A549 (cell line): ENCODE measurements around the gene PPP2R3B. TPM values are rescaled to one million over a fixed set of nuclear protein-coding genes. Genes with fewer than 3 reads are reported as not detected.

Experiments
- ATAC-seq, 2 experiments: fragments of 200-7000 bp in 1 of 2; fragments of >200 bp in 1 of 2; cut with Nextera tagmentation in 1 of 2; cut with Tn5 transposase in 1 of 2; 3 replicates each; pipeline versions ENCODE4 v1.8.0 to v1.9.1; 2018 to 2020; ENCODE audit warnings: mild to moderate bottlenecking in 1 of 2, moderate library complexity in 1 of 2
- CTCF ChIA-PET: fragments of 300-600 bp; sonication (Branson Sonifier 250); formaldehyde crosslinking; extraction: SDS; loops from one replicate; lab custom pipeline; 2021; ENCODE audit warnings: antibody characterized with exemption, inconsistent platforms; lab: Yijun Ruan, JAX
- POLR2A ChIA-PET: fragments of 350-600 bp; formaldehyde crosslinking; extraction: SDS; loops from one replicate; lab custom pipeline; 2021; ENCODE audit warnings: antibody characterized with exemption, inconsistent platforms; lab: Yijun Ruan, JAX
- DNase-seq, 2 experiments: peaks; one replicate each; pipeline versions ENCODE4 v3.0.0 to v3.0.0-alpha.2; 2011 to 2016; ENCODE audit warnings: low read depth in 1 of 2, low spot score in 1 of 2
- FAIRE-seq: peaks from 2 replicates; lab custom pipeline; 2011; peaks lifted over from hg19 to GRCh38; lab: Jason Lieb, UNC
- H3K27ac ChIP-seq, 2 experiments: fragments of >200 bp; sonication (Bioruptor Twin); formaldehyde crosslinking; 3 replicates each; pipeline ENCODE4 v1.5.1; 2016 to 2017
- H3K4me1 ChIP-seq: fragments of >200 bp; sonication (Bioruptor Twin); formaldehyde crosslinking; 3 replicates; pipeline ENCODE4 v1.6.1; 2016
- H3K4me2 ChIP-seq: fragments of >200 bp; sonication (Bioruptor Twin); formaldehyde crosslinking; 3 replicates; pipeline ENCODE4 v1.6.1; 2016
- H3K4me3 ChIP-seq: fragments of >200 bp; sonication (Bioruptor Twin); formaldehyde crosslinking; 3 replicates; pipeline ENCODE4 v1.5.1; 2016
- H3K9me3 ChIP-seq: fragments of >200 bp; sonication (Bioruptor Twin); formaldehyde crosslinking; 3 replicates; pipeline ENCODE4 v1.6.1; 2016
- CBX2 ChIP-seq: fragments of 200-600 bp; sonication (generic); IDR thresholded peaks from 2 replicates; pipeline ENCODE4 v1.6.1; 2016; ENCODE audit warnings: low read depth, mild to moderate bottlenecking, borderline replicate concordance
- CHD2 ChIP-seq: fragments of 150-350 bp; IDR thresholded peaks from 2 replicates; pipeline ENCODE4 v1.6.1; 2014; ENCODE audit warnings: low read length; ENCODE audit not compliant: partially characterized antibody
- E2F6 ChIP-seq: IDR thresholded peaks from 2 replicates; pipeline ENCODE4 v1.6.1; 2012; ENCODE audit warnings: low read depth, borderline replicate concordance
- FOSB ChIP-seq: fragments of 250-450 bp; sonication (Bioruptor Pico); IDR thresholded peaks from 2 replicates; pipeline ENCODE4 v1.5.0; 2020; ENCODE audit warnings: mild to moderate bottlenecking, moderate library complexity
- FOSL2 ChIP-seq, 2 experiments: fragments of 450-650 bp in 1 of 2; fragments of >200 bp in 1 of 2; sonication (Bioruptor Twin) in 1 of 2; formaldehyde crosslinking; IDR thresholded peaks; 2 replicates each; pipeline versions ENCODE4 v1.5.0 to v1.6.1; 2016 to 2020; ENCODE audit warnings: mild to moderate bottlenecking in 1 of 2, moderate library complexity in 1 of 2
- GATA3 ChIP-seq: IDR thresholded peaks from 2 replicates; pipeline ENCODE4 v1.6.1; 2012; ENCODE audit warnings: borderline replicate concordance
- HDAC2 ChIP-seq: fragments of 200-600 bp; sonication (generic); IDR thresholded peaks from 2 replicates; pipeline ENCODE4 v1.6.1; 2016
- HEYL ChIP-seq: fragments of 250-450 bp; sonication (Bioruptor Pico); IDR thresholded peaks from 2 replicates; pipeline ENCODE4 v1.8.0; 2021; ENCODE audit warnings: mild to moderate bottlenecking, moderate library complexity
- KDM1A ChIP-seq: fragments of 200-600 bp; sonication (generic); IDR thresholded peaks from 2 replicates; pipeline ENCODE4 v1.6.1; 2016; ENCODE audit warnings: low read depth, mild to moderate bottlenecking
- KDM5A ChIP-seq: fragments of 200-600 bp; sonication (generic); IDR thresholded peaks from 2 replicates; pipeline ENCODE4 v1.6.1; 2016; ENCODE audit warnings: antibody characterized with exemption, mild to moderate bottlenecking
- MAX ChIP-seq: IDR thresholded peaks from 2 replicates; pipeline ENCODE4 v1.6.1; 2012
- NFE2L2 ChIP-seq: fragments of 150-350 bp; conservative IDR thresholded peaks from 2 replicates; pipeline ENCODE4 v1.6.1; 2014; ENCODE audit warnings: low read length
- PHF8 ChIP-seq: fragments of 200-600 bp; sonication (generic); IDR thresholded peaks from 2 replicates; pipeline ENCODE4 v1.6.1; 2016; ENCODE audit warnings: low read depth, mild to moderate bottlenecking, antibody characterized with exemption, moderate library complexity, borderline replicate concordance
- SMC3 ChIP-seq: fragments of >200 bp; sonication (Bioruptor Twin); formaldehyde crosslinking; IDR thresholded peaks from 3 replicates; pipeline ENCODE4 v1.6.1; 2018; ENCODE audit warnings: inconsistent platforms
- TP53 ChIP-seq: fragments of 250-450 bp; sonication (Bioruptor Pico); IDR thresholded peaks from 2 replicates; pipeline ENCODE4 v1.5.0; 2021; ENCODE audit warnings: mild to moderate bottlenecking, moderate library complexity
- ZSCAN20 ChIP-seq: fragments of 250-450 bp; sonication (Bioruptor Pico); IDR thresholded peaks from 2 replicates; pipeline ENCODE4 v1.8.0; 2022; ENCODE audit warnings: mild to moderate bottlenecking, moderate library complexity
- WGBS: methylation state at CpG from one replicate; pipeline ENCODE4 v1.1.6; 2017; ENCODE audit errors: missing lambda C conversion rate; 5-methylcytosine and 5-hydroxymethylcytosine counted together
- polyA plus RNA-seq, 4 experiments: library from polyadenylated mRNA; depleted of rRNA in 3 of 4; stranded (reverse); fragments of >200 nt; fragmentation: RNase III in 1 of 4; extraction: RNeasy Plus Mini Kit Qiagen cat#74134 plus additional on column Dnase treatment in 1 of 4; gene quantifications; 2 replicates in 3 of 4; 3 replicates in 1 of 4; pipeline ENCODE4 v1.2.3, GENCODE V29; 2011 to 2017
- TF ChIP-seq, protein P1 (sequence below): fragments of 250-450 bp; sonication (Bioruptor Pico); IDR thresholded peaks from 2 replicates; pipeline ENCODE4 v1.5.0; 2020; ENCODE audit warnings: low read depth, mild to moderate bottlenecking, moderate library complexity
- TF ChIP-seq, protein P2 (sequence below): fragments of 200-600 bp; sonication (generic); IDR thresholded peaks from 2 replicates; pipeline ENCODE4 v1.6.1; 2016; ENCODE audit warnings: antibody characterized with exemption, mild to moderate bottlenecking, moderate library complexity

PPP2R3B gene
- polyA plus RNA-seq, 2 of the 4 experiments (the other 2 are of a cell fraction), result 12.6 to 29.6 TPM

DNA sequence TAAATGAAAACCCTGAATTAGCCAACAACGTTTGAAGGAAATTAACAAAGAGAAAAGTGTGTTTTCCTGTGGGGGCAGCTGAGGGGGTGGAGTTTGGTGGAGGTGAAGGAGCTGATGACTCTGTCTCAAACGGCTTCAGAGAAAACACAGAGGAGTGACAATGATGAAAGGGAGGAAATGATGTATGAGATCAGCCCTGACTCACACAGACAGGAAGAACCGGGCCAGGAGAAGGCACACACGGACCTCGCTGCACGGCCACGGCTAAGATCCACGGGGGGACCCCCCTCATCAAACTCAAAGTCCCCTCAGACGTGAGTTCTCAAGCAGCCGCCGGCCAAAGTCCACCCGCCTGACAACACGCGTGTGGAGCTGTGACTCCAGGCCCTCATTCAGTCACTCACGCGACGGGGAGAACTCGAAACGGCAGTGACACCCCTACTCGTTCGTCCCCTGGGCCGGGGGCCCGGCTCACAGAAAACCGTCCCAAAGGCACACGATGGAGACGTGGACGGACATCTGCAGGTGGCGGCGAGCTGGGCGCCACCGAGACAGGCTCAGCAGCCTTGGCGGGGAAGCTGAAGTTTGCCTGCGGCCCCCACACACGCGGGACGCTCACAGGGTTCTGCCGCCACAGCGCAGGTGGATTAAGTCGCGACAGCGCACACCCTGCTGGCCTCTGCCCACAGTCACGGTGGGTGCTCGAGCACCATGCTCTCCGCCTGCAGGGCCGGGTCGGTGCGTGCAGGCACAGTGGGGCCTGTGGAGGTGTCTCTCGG lies 28.8 kb downstream of the PPP2R3B start:
- H3K27ac ChIP-seq, result peak overlapping the region in 1 of 2 experiments; percentile 49; a peak in 1 of 6 replicates
- peaks cover 21% of the 10 kb centered on the region for H3K9me3 ChIP-seq
- peaks cover 5% of the 10 kb centered on the region; the same call in 1 of the 3 replicates for H3K4me1 ChIP-seq
- WGBS, result 80% methylated on average over 39 of the region's 48 CpGs
- no peak for TF ChIP-seq FOSB (CRISPR knock-in tag)
- TF ChIP-seq KDM1A, result no peak
- TF ChIP-seq TP53 (CRISPR knock-in tag), result no peak
- no peak for TF ChIP-seq HDAC2
- TF ChIP-seq E2F6, result no peak
- no peak for TF ChIP-seq CBX2
- TF ChIP-seq SMC3, result no peak
- no peak for TF ChIP-seq NFE2L2
- TF ChIP-seq, protein P1, sequence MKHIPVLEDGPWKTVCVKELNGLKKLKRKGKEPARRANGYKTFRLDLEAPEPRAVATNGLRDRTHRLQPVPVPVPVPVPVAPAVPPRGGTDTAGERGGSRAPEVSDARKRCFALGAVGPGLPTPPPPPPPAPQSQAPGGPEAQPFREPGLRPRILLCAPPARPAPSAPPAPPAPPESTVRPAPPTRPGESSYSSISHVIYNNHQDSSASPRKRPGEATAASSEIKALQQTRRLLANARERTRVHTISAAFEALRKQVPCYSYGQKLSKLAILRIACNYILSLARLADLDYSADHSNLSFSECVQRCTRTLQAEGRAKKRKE, result no peak
- TF ChIP-seq KDM5A, result no peak
- TF ChIP-seq HEYL (CRISPR knock-in tag), result no peak
- TF ChIP-seq CHD2, result no peak
- TF ChIP-seq ZSCAN20, result no peak
- TF ChIP-seq GATA3, result no peak
- TF ChIP-seq FOSL2 (IDR thresholded peaks at IDR 0.05), result no peak
- TF ChIP-seq FOSL2 (CRISPR knock-in tag; IDR thresholded peaks at IDR 0.05), result no peak
- DNase-seq, result peak in 1 of 2 experiments; percentile 38
- CTCF ChIA-PET, result no interaction called here
- FAIRE-seq, result no peak
- POLR2A ChIA-PET, result no interaction called here
- peak; percentile 54 to 65; a peak in 3 of 6 replicates for ATAC-seq
- H3K4me2 ChIP-seq, result no peak overlapping the region
- H3K4me3 ChIP-seq, result no peak overlapping the region

- CTCF ChIA-PET, result no interaction called here
- POLR2A ChIA-PET, result no interaction called here
- ATAC-seq (no peak), FAIRE-seq (no peak), DNase-seq (no peak)
- Histone ChIP-seq H3K4me3 (no peak overlapping the region), H3K4me1 (peaks cover 5% of the 10 kb centered on the region; the same call in 1 of the 3 replicates), H3K4me2 (no peak overlapping the region), H3K9me3 (peaks cover 19% of the 10 kb centered on the region), H3K27ac (no peak overlapping the region)
- TF ChIP-seq, protein P2, sequence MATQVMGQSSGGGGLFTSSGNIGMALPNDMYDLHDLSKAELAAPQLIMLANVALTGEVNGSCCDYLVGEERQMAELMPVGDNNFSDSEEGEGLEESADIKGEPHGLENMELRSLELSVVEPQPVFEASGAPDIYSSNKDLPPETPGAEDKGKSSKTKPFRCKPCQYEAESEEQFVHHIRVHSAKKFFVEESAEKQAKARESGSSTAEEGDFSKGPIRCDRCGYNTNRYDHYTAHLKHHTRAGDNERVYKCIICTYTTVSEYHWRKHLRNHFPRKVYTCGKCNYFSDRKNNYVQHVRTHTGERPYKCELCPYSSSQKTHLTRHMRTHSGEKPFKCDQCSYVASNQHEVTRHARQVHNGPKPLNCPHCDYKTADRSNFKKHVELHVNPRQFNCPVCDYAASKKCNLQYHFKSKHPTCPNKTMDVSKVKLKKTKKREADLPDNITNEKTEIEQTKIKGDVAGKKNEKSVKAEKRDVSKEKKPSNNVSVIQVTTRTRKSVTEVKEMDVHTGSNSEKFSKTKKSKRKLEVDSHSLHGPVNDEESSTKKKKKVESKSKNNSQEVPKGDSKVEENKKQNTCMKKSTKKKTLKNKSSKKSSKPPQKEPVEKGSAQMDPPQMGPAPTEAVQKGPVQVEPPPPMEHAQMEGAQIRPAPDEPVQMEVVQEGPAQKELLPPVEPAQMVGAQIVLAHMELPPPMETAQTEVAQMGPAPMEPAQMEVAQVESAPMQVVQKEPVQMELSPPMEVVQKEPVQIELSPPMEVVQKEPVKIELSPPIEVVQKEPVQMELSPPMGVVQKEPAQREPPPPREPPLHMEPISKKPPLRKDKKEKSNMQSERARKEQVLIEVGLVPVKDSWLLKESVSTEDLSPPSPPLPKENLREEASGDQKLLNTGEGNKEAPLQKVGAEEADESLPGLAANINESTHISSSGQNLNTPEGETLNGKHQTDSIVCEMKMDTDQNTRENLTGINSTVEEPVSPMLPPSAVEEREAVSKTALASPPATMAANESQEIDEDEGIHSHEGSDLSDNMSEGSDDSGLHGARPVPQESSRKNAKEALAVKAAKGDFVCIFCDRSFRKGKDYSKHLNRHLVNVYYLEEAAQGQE, result no peak
- TF ChIP-seq PHF8, result no peak
- TF ChIP-seq KDM5A, result no peak
- TF ChIP-seq KDM1A, result no peak
- TF ChIP-seq MAX, result no peak
- TF ChIP-seq FOSB (CRISPR knock-in tag), result no peak
- 92% methylated on average over 14 of the region's 14 CpGs for WGBS
Observed at GRCh38 chrX:357035-357692, 29.5 kb downstream of the PPP2R3B start.
